Activated CD4-positive, alpha-beta T cell treated with anti-CD3 and anti-CD28 coated beads, Interleukin-2, amount 50 U/mL, for 16 hours (primary cell): Measurements from ENCODE around the gene POU2AF3.

ENCODE experiments used
- DNase-seq: peaks from one replicate; pipeline ENCODE4 v3.0.0-alpha.2; 2020

Gene POU2AF3

DNA sequence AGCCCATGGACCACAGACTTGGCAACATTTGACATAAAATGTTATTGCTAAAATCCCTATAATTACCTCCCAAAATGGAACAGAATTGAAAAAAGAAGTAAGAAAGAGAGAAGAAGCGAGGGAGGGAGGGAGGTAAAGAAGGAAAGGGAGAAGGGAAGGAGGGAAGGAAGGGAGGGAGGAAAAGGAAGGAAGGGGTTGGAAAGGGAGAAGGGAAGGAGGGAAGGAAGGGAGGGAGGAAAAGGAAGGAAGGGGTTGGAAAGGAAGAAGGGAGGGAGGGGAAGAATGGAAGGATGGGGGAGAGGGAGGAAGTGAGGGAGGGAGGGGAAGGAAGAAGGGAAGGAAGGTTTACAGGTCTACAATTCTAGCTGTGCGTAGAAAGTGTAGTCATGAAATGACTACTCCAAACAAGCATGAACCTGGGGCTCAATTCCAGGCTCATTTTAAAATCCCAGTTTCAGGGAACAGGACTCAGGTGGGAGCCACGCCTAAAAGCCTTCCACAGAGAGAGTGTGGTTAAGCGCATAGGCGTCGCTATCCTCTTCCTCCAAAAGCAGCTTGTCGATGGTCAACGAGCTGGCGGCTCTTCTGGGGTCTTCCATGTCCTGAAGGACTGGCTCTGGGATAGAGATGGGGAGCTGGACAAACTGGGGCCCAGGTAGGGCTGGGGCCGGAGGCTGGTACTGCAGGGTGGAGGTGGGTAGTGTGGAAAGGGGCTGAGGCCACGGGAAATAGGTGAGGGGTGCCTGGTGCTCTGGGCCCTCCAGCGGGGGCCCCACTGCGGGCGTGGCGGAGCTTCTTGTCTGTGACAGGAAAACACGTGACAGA is 55.6 kb downstream of the POU2AF3 start:
- DNase-seq = no peak

DNA sequence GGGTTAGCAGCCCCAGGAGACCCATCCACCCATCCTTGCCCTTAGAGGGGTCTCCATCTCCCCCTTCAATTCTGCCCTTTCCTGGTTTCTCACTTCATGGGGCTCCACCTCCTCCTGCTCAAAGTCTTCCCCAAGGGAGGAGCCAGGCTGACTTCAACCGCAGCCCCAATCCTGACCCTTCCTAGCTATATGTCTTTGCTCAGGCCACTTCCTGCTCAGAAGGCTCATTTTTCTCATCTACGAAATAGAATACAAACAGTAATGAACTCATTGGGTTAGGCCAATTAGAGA is 56.2 kb downstream of the POU2AF3 start:
- no peak for DNase-seq

DNA sequence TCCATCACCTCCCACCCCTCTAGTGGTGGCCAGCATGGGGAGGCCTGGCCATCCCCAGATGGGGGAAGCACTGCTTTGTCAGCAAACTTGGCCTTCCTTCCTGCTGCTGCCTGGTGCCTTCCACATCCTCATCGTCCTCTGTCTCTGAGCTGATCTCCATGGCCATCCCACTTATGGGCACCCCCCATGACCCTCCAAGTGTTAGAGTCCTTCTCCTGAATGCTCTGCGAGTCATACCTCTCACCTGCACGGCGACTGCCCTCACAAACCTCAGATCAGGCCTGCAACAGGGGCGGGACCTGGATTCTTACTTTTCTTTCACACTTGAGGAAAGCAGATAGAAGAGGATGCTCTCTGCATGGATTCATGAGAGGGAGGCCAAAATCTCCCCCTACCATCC is 56.8 kb downstream of the POU2AF3 start:
- DNase-seq = no peak

DNA sequence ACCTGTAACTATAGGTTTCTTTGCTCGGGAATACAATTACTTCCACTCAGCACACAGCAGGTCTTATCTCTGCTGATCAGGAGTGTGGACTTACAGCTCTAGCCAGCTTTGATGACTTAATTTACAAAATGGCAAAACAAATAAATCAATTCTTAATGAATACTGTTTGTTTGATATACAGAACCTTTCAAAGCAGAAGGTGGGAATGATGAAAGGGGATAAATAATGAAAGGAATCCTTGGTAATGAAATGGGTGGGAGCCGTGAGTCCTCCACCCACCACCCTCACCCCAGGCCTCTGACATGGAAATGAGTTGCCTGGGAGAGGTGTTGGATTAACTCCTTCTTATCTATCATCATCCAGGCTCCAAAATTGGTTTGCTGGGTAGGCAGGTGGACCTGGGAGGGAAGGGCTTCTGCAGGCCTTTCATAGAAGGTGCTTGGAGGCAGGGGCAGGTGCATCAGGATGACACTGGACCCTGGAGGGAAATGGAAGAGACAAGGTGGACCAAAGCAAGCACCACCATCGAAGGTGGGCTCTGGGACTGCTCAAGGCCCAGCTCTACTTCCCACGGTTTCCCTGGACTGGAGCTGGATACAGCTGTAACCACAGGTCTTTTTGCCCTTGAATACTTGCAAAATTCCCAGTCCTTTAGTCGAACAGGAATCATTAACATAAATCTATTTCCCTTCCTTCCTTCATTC is 57.8 kb downstream of the POU2AF3 start:
- no peak for DNase-seq

DNA sequence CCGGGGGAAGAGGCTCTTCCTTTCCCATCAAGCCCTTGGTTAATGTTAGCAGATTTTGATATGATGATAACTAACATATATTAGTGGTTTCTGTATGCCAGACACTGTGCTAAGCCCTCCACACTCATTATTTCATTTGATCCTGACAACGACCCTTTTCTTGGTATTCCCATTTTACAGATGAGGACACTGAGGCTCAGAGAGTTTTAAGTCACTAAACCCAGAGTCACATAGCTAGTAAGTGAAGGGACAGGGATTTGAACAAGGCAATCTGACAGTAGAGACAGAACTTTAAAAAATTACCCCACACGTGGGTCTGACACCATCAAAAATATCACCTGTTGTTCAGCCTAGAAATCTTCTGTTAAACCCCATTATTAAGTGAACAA is 58.3 kb downstream of the POU2AF3 start:
- DNase-seq = no peak

DNA sequence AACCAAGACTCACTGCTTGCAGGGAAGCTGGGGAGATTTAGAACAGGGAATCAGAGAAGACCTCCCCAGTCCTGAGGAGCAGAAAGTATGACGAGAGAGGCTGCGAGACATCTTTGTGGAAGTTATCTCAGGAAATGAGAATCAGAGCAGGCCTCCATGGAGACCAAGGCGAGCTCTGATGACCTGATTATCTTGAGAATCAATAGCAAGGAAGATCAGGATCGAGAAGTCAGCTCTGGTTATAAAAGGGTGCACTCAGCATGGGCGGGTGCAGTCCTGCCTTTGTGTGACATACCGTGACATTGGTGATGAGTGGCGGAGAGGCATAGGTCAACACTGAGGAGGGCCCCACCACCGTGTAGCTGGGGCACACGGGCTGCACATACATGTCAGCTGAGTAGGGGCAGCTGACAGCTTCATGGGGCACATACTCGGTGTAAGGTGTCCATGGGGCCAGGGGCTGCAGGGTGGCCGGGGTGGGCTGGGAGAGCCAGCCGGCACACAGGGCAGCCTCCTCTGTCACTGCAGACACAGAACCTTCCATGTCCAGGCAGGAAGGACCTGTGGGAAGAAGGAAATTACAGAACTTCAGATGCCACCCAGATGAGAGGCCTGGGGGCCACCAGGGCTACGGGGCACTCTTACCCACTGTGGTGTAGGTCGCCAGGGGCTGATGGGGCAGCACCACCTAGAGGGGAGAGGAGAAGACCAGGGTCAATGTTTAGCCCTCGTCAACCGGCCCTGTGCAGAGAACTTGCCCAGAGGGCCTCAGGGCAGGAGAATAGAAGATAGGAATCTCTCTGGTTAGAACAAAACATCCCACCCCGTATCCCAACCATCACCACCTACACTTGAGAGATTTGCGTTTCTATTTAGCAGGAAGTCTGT is 59.0 kb downstream of the POU2AF3 start:
- DNase-seq = no peak
